GM06990 (cell line): Measurements from ENCODE around the gene NBEA.

ENCODE experiments used
- DNase-seq: peaks from one replicate; pipeline ENCODE4 v3.0.0-alpha.2; 2011; ENCODE audit not compliant: insufficient read length; ENCODE audit errors: extremely low read depth
- H3K27me3 ChIP-seq: replicated peaks from 2 replicates; pipeline ENCODE4 v1.6.0; 2011; ENCODE audit warnings: low read length; ENCODE audit not compliant: control insufficient read depth, insufficient read depth
- H3K36me3 ChIP-seq: 2 replicates; pipeline ENCODE4 v1.5.1; 2011; ENCODE audit warnings: low read length; ENCODE audit not compliant: control insufficient read depth, insufficient read depth
- H3K4me3 ChIP-seq: replicated peaks from 2 replicates; pipeline ENCODE4 v1.5.1; 2011; ENCODE audit warnings: low read depth, mild to moderate bottlenecking, control low read depth, low read length
- CTCF ChIP-seq: IDR thresholded peaks from 2 replicates; pipeline ENCODE4 v1.5.1; 2011; ENCODE audit warnings: low read length, control low read depth, mild to moderate bottlenecking, inconsistent platforms; ENCODE audit not compliant: insufficient read depth, poor library complexity, severe bottlenecking

NBEA gene

GRCh38 chr13:35614666-35615065 is 672.6 kb downstream of the NBEA start:
- TF ChIP-seq CTCF = no peak
- DNase-seq = no peak
- Histone ChIP-seq H3K27me3 (no peaks in the 10 kb centered on the region), H3K36me3 (no peaks in the 10 kb centered on the region), H3K4me3 (no peak overlapping the region)

DNA sequence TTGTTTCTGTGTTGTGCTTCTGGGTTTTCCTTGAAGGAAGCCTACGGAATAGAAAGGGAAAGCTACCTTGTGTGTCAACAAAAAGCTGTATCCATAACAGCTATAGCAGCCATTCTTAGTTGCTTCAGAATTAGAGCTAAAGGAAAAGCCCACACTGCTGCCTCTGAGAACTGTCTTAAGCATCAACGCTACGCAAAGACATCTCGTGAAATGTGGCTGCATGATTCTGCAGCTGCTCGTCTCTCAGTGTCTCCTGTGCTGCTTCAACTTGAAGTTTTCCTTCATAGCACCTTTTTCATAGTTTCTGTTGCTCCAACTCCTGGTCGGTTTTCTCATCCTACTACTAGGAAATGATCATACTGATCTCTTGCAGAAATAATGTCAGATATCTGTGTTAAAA is 675.4 kb downstream of the NBEA start:
- TF ChIP-seq CTCF = no peak
- no peak for DNase-seq
- H3K36me3 ChIP-seq = no peaks in the 10 kb centered on the region
- no peaks in the 10 kb centered on the region for H3K27me3 ChIP-seq
- no peak overlapping the region for H3K4me3 ChIP-seq

DNA sequence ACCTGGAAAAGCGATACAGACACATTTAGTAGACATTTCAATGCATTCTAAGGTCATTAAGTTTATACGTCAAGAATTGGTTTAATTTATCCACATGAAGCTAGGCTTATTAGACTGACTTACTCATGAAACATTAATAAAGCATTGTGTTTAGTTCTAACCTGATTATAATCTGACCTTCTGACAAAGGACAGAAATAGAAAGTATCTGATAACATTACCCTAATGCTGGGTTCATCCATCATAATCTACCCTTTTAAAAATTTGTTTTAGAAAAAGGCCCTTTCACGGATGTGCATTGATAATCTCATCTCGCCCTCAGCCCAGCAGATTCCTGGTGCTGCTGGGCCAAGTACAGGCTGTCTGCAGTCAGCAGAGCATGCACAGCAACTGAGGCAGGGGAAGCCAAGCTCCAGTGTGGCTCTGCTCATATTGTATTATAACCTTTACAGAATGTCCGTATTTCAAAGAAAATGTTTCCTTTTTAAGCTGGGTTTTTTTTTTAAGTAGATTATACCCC is 676.6 kb downstream of the NBEA start:
- H3K27me3 ChIP-seq = no peaks in the 10 kb centered on the region
- no peak overlapping the region for H3K4me3 ChIP-seq
- no peak for TF ChIP-seq CTCF
- H3K36me3 ChIP-seq = no peaks in the 10 kb centered on the region
- DNase-seq = no peak

GRCh38 chr13:35621989-35622388 is 679.9 kb downstream of the NBEA start:
- no peak for TF ChIP-seq CTCF
- DNase-seq = no peak
- Histone ChIP-seq H3K36me3 (no peaks in the 10 kb centered on the region), H3K27me3 (no peaks in the 10 kb centered on the region), H3K4me3 (no peak overlapping the region)

DNA sequence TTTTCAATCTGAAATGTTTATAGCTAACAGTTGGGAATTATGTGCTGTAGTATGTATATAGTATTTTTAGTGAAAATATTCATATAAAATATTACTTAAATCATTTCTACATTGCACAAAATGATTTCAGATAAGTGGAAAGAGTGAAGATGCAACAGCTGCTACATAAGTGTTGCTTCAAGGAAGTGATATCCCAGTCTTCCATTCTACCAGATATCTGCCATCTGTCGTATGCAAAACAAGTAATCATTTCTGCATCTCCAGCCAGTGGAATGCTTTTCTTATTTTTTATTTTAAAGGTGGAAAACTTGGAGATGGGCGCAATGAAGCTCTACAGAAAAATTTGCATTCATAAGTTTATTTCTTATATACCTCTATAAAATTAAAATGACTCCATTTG is 687.0 kb downstream of the NBEA start:
- TF ChIP-seq CTCF = no peak
- H3K36me3 ChIP-seq = no peaks in the 10 kb centered on the region
- no peaks in the 10 kb centered on the region for H3K27me3 ChIP-seq
- H3K4me3 ChIP-seq = no peak overlapping the region
- no peak for DNase-seq

DNA sequence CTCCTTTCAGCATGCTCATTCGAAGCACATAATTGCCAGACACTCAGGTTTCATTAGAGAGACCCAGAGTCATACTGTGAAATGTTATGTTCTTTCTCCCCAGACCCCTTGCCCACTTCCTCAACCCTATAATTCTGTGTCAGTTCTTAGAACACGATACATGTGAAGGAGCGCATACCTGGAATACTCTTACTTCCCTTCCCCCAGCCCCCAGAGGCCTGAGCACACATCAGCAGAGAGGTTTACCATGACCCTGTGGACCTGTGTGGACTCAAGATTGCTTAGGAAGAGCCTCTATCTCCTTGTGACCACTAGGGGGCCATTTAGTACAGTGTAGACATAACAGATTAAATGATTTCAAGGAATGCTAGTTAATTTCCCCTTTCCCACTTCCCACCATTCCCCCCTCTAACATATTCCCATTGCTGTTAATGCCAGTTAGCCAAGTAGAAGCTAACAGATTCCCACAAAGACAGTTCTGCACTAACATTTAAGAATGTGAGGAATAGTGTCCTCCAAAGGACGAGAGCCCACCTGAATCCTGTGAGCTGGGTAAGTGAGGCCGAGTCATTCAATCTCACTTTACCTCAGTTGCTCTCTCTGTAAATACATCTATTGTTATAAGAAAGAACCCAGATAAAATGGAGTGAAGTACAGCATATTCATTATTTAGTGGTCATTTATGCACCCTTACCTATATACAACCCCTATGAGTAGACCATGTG is 688.6 kb downstream of the NBEA start:
- Histone ChIP-seq H3K36me3 (no peaks in the 10 kb centered on the region), H3K27me3 (no peaks in the 10 kb centered on the region), H3K4me3 (no peak overlapping the region)
- TF ChIP-seq CTCF = peak; percentile 71
- no peak for DNase-seq
